SK-N-MC (cell line): ENCODE measurements around the gene SLC7A5.

Experiments used
- EZH2 ChIP-seq: fragments of 200-600 bp; sonication (generic); IDR thresholded peaks from one replicate; pipeline ENCODE4 v1.6.1; 2017; ENCODE audit warnings: antibody characterized with exemption
- FOXP2 ChIP-seq: optimal IDR thresholded peaks from 2 replicates; pipeline ENCODE3; 2011; ENCODE audit warnings: mild to moderate bottlenecking, moderate library complexity; ENCODE audit not compliant: insufficient read depth; ENCODE audit errors: extremely low read length, control extremely low read depth
- POLR2AphosphoS5 ChIP-seq: IDR thresholded peaks from 2 replicates; pipeline ENCODE4 v1.6.1; 2012; ENCODE audit warnings: mild to moderate bottlenecking, low read depth, low read length, borderline replicate concordance

DNA sequence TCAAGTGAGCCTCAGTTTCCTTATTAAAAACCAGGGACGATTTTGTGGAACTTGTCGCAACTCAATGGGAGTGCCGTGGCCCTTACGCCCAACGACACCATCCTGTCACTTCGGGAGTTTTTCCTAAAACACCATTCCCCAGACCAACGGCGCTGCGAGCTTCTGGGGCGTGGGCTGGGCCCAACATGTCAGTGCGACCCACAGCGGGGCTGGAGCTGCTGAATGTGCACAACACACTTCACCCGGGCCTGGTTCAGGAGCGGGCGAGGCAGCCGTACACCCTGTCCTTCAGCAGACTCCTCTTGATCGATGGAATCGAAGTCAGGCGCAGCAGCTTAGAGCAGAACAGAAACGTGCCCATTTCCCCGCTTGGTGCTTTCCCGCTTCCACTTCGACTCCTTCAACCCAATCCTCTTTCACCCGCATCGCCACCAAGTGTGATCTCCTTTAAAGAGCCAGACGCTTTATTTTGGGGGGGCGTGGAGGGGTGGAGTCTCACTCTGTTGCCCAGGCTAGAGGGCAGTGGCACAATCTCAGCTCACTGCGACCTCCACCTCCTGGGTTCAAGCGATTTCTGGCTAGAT, 13.2 kb upstream of the SLC7A5 start:
- TF ChIP-seq EZH2 (no peak), POLR2AphosphoS5 (no peak), FOXP2 (no peak)
